LNCaP clone FGC (cell line): ENCODE results near the gene OAF.

Source experiments
- DNase-seq: peaks from one replicate; pipeline ENCODE4 v3.0.0-alpha.2; 2011; ENCODE audit warnings: low read depth
- H3K4me3 ChIP-seq: 2 replicates; pipeline ENCODE4 v1.5.1; 2011; ENCODE audit warnings: mild to moderate bottlenecking, low read depth, low read length, control low read depth
- TF ChIP-seq, protein P1 (sequence below): IDR thresholded peaks from 2 replicates; pipeline ENCODE4 v1.5.1; 2012; ENCODE audit warnings: mild to moderate bottlenecking; ENCODE audit not compliant: control insufficient read depth, insufficient read depth; ENCODE audit errors: extremely low read depth

The OAF gene

DNA sequence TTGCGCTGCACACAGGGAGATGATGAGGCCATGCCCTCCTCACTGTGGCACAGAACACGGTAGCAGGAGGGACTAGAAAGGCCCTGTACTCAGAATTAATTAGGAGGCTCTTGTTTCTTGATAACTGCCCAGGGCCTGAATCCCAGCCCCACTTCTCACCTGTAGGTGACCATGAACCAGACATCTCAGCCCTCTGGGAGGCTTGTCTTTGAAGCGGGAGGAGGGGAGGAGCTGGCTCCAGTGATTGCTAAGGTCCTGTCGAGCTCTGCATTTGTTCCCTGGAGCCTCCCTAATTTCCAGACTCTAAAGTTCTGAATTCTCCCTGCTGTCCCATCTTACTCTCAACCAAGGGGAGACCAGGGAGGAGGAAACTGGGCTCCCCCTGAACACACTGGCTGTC lies 19.8 kb upstream of the OAF start:
- H3K4me3 ChIP-seq = no peak overlapping the region
- no peak for DNase-seq
- TF ChIP-seq, protein P1, sequence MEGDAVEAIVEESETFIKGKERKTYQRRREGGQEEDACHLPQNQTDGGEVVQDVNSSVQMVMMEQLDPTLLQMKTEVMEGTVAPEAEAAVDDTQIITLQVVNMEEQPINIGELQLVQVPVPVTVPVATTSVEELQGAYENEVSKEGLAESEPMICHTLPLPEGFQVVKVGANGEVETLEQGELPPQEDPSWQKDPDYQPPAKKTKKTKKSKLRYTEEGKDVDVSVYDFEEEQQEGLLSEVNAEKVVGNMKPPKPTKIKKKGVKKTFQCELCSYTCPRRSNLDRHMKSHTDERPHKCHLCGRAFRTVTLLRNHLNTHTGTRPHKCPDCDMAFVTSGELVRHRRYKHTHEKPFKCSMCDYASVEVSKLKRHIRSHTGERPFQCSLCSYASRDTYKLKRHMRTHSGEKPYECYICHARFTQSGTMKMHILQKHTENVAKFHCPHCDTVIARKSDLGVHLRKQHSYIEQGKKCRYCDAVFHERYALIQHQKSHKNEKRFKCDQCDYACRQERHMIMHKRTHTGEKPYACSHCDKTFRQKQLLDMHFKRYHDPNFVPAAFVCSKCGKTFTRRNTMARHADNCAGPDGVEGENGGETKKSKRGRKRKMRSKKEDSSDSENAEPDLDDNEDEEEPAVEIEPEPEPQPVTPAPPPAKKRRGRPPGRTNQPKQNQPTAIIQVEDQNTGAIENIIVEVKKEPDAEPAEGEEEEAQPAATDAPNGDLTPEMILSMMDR = no peak

DNA sequence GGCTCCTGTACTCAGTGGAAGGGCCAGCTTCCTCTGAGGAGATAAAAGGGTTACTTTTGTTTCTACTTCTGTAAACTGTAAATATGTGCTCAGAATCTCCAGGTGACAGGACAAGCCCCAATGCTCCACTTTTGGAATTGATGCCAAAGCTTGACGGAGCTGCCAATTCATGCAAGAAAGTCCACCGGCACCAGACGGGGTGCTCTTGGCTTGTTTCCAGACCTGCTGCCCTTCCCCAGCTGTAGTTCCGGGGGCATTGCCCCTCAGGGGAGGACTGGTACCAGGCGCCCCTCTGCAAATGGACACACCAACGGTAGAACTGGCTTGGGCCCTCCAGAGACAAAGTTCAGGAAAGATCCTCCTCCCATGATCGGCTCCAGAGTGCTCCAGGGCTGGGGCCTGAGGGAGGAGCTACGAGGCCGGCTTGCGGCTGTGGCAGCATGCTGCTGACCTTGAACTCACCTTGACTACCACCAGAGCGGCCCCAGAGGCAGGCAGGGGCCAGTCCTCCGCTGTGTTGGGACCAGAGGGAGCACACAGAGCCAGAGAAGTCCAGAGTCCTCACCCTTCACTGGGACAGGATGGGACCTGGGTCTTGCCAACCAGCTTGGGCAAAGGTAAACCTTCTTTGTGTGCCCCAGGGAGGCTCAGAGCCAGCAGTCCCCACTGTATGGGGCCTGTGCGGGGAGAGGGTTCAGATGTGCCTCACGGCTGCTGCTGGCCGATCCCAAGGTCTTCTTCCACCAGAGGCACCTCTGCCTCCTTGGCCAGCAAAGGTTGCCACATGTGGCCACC lies 17.8 kb upstream of the OAF start:
- TF ChIP-seq, protein P1 = no peak
- no peak overlapping the region for H3K4me3 ChIP-seq
- DNase-seq = no peak

DNA sequence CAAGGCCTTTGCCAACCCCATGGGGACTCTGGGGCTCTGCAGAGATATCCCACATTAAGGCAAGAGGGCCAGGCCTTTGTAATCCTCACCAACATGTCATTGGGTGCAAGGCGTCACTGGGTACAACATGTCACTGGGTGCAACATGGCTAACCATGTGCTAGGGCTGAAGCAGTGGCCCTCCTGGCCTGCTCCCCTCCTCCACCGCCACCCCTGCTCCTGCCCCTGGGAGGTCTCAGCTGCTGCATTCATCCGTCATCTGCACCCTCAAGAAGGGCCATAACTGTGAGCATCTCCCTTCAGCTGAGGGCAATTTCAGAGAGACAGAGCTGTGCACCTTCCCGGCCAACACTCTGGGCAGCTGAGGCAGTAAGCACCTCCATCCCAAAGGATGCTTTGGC lies 16.7 kb upstream of the OAF start:
- H3K4me3 ChIP-seq = no peak overlapping the region
- TF ChIP-seq, protein P1 = no peak
- no peak for DNase-seq

DNA sequence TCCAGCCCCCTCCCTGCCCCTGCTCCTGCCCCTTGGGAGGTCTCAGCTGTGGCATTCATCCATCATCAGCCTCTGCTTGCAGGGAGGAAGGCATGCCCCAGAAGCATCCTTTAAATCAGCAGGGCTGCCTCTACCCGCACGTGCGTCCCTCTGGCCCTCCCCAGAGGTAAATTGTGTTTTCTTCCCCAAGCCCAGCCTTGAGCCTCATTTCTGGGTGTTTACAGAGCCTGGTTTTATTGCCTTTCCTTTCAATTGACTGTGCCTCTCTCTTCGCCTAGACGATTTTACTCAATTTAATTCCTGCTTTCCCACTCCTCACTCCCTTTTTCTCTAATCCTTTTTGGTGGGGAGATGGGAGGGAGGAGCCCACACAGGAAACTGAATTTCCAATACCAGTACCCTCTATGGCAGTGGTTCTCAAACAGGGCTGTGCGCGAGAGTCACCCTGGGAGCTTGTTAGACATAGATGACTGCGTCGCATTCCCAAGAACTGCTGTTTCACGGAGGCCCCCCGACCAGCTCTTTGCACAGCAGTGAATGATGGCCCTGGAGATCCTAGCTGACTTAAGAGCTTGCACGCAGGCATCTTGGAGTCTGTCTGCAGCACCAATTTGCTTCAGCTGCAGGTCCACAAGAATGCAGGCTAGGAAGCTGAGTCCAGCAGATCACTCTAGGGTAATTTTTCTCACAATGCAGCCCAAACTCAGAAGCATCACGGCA lies 15.1 kb upstream of the OAF start:
- DNase-seq = no peak
- H3K4me3 ChIP-seq = no peak overlapping the region
- TF ChIP-seq, protein P1 = no peak

DNA sequence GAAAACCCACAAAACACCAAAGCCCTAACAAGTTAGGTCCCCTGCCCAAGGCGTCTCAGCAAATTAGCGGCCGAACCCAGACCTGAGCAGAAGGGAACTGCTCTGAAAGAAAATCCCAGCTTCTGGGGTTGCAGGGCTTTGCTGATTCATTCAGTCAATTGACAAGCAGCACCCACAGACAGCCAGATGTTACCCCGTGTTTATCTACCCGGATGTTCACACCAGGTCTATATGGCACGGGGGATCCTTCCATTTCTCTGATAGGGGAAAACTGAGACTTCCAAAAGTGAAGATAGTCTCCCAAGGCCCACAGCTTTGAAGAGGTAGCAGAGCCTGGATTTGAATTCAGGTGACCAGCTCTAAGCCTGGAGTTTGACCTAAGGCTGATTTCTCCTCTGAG lies 14.0 kb upstream of the OAF start:
- TF ChIP-seq, protein P1 = no peak
- H3K4me3 ChIP-seq = no peak overlapping the region
- DNase-seq = no peak

DNA sequence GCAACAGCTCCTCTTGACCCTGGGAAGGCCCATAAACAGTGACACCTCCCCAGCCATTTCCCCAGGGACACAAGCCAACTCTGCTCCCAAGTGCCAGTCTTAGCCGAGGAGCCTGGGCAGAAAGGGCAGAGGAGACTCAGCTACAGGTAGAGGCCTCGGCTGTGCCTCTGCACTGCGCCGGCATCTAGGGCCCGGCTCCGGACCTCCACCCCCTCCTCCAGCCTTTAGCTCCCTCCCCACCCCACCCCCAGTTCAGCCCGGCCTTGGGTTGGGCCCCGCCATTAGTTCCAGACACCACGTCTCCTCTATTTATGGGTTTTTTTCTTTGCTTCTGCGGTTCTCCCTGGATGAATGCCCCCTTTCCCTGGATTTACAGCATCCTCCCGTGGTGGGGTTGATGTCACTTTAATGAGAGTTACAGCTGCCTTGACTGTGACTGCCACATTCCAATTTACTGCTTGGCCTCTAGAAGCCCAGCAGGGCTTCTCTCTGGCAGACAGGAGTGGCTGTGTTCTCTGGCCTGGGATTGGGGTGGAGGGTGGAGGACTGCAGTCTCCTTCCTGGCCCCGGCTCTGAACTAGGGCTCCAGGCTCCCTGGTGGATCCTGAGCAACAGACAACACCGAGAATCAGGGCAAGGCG lies 13.5 kb upstream of the OAF start:
- TF ChIP-seq, protein P1 = no peak
- H3K4me3 ChIP-seq = no peak overlapping the region
- no peak for DNase-seq
